Vagina (tissue), 2 donors: ENCODE data around the gene RAMP1. TPM values are rescaled to one million over a fixed set of nuclear protein-coding genes. Genes with fewer than 3 reads are reported as not detected.

ENCODE experiments used
- DNase-seq, 2 donors: peaks; one replicate each; pipeline ENCODE4 v3.0.0-alpha.2; 2017; ENCODE audit errors: extremely low spot score in 2 of 2
- H3K27ac ChIP-seq: fragments of 200-600 bp; sonication (generic); one replicate; pipeline ENCODE4 v1.5.1; 2019
- H3K27me3 ChIP-seq: fragments of 200-600 bp; sonication (generic); one replicate; pipeline ENCODE4 v1.5.1; 2019
- H3K36me3 ChIP-seq, 2 donors: fragments of 200-600 bp; sonication (generic); one replicate each; pipeline ENCODE4 v1.5.1; 2017 to 2019
- H3K4me1 ChIP-seq: fragments of 200-600 bp; sonication (generic); one replicate; pipeline ENCODE4 v1.5.1; 2019
- H3K4me3 ChIP-seq, 2 donors: fragments of 200-600 bp; sonication (generic); 1 replicate in 1 of 2; 2 replicates in 1 of 2; pipeline ENCODE4 v1.5.1; 2016 to 2019
- H3K9me3 ChIP-seq: fragments of 200-600 bp; sonication (generic); one replicate; pipeline ENCODE4 v1.5.1; 2019
- POLR2A ChIP-seq, 2 donors: fragments of 450-650 bp; IDR thresholded peaks; one replicate each; pipeline ENCODE4 v1.6.1; 2017; ENCODE audit warnings: antibody characterized with exemption in 2 of 2, mild to moderate bottlenecking in 2 of 2, moderate library complexity in 2 of 2
- POLR2AphosphoS5 ChIP-seq, 2 donors: sonication (generic); formaldehyde crosslinking; IDR thresholded peaks; one replicate each; pipeline ENCODE4 v1.9.0; 2017; ENCODE audit warnings: antibody characterized with exemption in 2 of 2, mild to moderate bottlenecking in 2 of 2, low read depth in 1 of 2; ENCODE audit not compliant: insufficient read depth in 1 of 2
- intact Hi-C: fragments of 100-400 bp; cut with DNase I; formaldehyde crosslinking; loops from one replicate; pipeline ENCODE4 v1.15.1; 2023
- total RNA-seq: library from RNA; depleted of rRNA; stranded (reverse); fragments of >200 nt; gene quantifications from one replicate; pipeline ENCODE4 v1.2.3, GENCODE V29; 2016
- TF ChIP-seq, protein P1 (sequence below), 3 experiments: fragments of 450-650 bp in 2 of 3; fragments of 200-600 bp in 1 of 3; sonication (generic) in 1 of 3; IDR thresholded peaks; one replicate each; pipeline ENCODE4 v1.5.1; 2017 to 2019; ENCODE audit warnings: antibody characterized with exemption in 3 of 3, mild to moderate bottlenecking in 2 of 3, moderate library complexity in 2 of 3

The RAMP1 gene
- total RNA-seq, 1 donor from 2014 or later, result 120 TPM

DNA sequence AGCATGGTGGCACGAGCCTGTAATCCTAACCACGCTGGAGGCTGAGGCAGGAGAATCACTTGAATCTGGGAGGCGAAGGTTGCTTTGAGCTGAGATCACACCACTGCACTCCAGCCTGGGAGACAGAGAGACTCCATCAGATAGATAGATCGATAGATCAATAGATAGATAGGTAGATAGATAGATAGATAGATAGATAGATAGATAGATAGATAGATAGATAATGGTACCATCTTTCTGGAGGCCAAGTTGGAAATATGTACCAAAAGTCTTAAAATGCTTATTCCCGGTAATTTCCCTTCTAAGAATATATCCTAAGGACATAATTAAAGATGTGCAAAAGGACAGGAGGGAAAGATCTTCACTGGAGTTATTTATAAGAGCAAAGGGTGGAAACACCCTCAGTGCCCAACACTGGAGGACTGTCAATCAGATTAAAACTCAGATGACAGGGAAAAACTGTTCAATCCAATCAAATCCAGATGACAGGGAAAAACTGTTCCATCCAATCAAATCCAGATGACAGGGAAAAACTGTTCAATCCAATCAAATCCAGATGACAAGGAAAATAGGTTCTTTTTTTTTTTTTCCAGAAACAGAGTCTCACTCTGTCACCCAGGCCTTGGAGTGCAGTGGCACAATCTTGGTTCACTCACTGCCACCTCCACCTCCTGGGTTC is 58.4 kb downstream of the RAMP1 start:
- no peak overlapping the region for H3K27ac ChIP-seq
- DNase-seq, result no peak
- intact Hi-C loops, result no loop called here
- no peaks in the 10 kb centered on the region for H3K27me3 ChIP-seq
- TF ChIP-seq, protein P1, sequence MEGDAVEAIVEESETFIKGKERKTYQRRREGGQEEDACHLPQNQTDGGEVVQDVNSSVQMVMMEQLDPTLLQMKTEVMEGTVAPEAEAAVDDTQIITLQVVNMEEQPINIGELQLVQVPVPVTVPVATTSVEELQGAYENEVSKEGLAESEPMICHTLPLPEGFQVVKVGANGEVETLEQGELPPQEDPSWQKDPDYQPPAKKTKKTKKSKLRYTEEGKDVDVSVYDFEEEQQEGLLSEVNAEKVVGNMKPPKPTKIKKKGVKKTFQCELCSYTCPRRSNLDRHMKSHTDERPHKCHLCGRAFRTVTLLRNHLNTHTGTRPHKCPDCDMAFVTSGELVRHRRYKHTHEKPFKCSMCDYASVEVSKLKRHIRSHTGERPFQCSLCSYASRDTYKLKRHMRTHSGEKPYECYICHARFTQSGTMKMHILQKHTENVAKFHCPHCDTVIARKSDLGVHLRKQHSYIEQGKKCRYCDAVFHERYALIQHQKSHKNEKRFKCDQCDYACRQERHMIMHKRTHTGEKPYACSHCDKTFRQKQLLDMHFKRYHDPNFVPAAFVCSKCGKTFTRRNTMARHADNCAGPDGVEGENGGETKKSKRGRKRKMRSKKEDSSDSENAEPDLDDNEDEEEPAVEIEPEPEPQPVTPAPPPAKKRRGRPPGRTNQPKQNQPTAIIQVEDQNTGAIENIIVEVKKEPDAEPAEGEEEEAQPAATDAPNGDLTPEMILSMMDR (IDR thresholded peaks at IDR 0.05), result no peak
- no peak for TF ChIP-seq POLR2A (IDR thresholded peaks at IDR 0.05)
- no peak for TF ChIP-seq POLR2AphosphoS5 (IDR thresholded peaks at IDR 0.05; ENCODE audit: insufficient read depth in 1 of 2, low read depth in 1 of 2)
- H3K4me3 ChIP-seq, result no peak overlapping the region
- no peaks in the 10 kb centered on the region for H3K9me3 ChIP-seq
- no peaks in the 10 kb centered on the region for H3K36me3 ChIP-seq
- peaks cover 5% of the 10 kb centered on the region for H3K4me1 ChIP-seq

DNA sequence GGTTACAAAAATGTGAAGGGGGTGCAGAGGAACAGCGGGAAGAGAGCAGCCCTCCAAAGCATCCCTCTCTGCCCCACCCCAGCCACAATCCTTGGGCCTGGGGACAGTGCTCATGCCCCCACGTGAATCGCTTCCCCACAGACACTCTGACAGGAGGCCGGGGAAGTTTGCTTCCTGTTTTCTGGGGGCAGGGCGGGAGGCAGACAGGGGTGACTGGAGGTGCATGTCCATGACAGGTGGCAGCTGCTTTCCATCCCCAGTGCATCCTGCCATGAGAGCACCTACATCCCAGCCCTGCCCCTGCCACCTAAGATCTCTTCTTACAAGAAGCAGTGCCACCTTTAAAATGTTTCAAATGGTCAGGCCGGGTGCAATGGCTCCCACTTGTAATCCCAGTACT is 60.2 kb downstream of the RAMP1 start:
- peaks cover 12% of the 10 kb centered on the region for H3K4me1 ChIP-seq

DNA sequence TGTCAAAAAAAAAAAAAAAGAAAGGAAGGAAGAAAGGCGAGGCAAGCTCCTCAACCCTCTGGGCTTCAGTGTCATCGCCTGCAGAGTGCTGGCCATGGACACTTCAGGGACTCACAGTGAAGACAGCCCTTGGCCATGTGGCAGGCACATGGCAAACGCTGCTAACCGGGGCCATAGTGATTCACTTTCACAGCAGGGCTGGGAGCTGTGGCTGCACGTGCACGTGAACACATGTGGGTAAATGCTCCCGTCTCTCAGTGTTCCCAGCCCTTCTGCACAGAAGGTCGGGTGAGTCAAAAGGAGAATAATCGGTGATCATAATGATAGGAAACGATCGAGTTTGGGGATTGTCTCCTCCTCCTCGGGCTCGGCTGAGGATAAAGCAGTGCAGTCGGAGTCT is 61.2 kb downstream of the RAMP1 start:
- no peak overlapping the region for H3K4me3 ChIP-seq
- H3K36me3 ChIP-seq, result no peaks in the 10 kb centered on the region
- no peaks in the 10 kb centered on the region for H3K27me3 ChIP-seq
- intact Hi-C loops, result no loop called here
- no peaks in the 10 kb centered on the region for H3K9me3 ChIP-seq
- TF ChIP-seq, protein P1 (IDR thresholded peaks at IDR 0.05), result no peak
- no peak overlapping the region for H3K27ac ChIP-seq
- no peak for DNase-seq
- H3K4me1 ChIP-seq, result peaks cover 12% of the 10 kb centered on the region

More for the DNA sequence above, 60.2 kb downstream of the RAMP1 start:
- TF ChIP-seq POLR2A (IDR thresholded peaks at IDR 0.05) (no peak), POLR2AphosphoS5 (IDR thresholded peaks at IDR 0.05; ENCODE audit: insufficient read depth in 1 of 2, low read depth in 1 of 2) (no peak)
- TF ChIP-seq, protein P1 (IDR thresholded peaks at IDR 0.05), result no peak
- no peak overlapping the region for H3K27ac ChIP-seq
- no peaks in the 10 kb centered on the region for H3K27me3 ChIP-seq
- no peak for DNase-seq
- intact Hi-C loops, result no loop called here
- H3K36me3 ChIP-seq, result no peaks in the 10 kb centered on the region
- no peaks in the 10 kb centered on the region for H3K9me3 ChIP-seq
- no peak overlapping the region for H3K4me3 ChIP-seq

DNA sequence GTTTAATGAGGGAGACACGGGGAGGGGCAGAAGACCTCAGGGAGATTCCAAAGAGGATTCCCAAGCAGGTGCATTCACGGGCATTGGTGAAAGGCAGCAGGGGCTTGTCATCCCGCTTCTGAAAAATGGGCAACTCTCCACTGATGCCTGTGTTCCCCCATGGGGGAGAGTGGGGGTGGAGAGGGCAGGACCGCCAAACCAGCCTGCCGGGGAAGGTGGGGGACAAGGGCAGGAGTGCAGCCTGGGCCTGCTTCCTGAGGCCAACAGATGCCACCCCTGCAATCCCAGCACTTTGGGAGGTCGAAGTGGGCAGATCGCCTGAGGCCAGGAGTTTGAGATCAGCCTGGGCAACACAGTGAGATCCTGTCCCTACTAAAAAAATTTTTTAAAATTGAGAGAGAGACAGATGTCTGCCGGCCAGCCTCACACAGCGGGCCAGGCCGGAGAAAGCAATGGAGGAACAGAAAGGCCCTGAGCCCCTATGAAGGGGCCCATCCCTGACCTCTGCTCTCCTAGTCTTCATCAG is 62.6 kb downstream of the RAMP1 start:
- Histone ChIP-seq H3K9me3 (no peaks in the 10 kb centered on the region), H3K36me3 (no peaks in the 10 kb centered on the region), H3K4me1 (peaks cover 12% of the 10 kb centered on the region), H3K27me3 (no peaks in the 10 kb centered on the region), H3K4me3 (no peak overlapping the region), H3K27ac (peak overlapping the region; percentile 56)
- intact Hi-C loops, result loop anchor here (2.0 kb wide), 1 partner anchor 63 kb away; the partner anchor contains the start of gene RAMP1
- TF ChIP-seq POLR2A (IDR thresholded peaks at IDR 0.05) (no peak), POLR2AphosphoS5 (IDR thresholded peaks at IDR 0.05; ENCODE audit: insufficient read depth in 1 of 2, low read depth in 1 of 2) (no peak)
- TF ChIP-seq, protein P1 (IDR thresholded peaks at IDR 0.05), result no peak
- no peak for DNase-seq

DNA sequence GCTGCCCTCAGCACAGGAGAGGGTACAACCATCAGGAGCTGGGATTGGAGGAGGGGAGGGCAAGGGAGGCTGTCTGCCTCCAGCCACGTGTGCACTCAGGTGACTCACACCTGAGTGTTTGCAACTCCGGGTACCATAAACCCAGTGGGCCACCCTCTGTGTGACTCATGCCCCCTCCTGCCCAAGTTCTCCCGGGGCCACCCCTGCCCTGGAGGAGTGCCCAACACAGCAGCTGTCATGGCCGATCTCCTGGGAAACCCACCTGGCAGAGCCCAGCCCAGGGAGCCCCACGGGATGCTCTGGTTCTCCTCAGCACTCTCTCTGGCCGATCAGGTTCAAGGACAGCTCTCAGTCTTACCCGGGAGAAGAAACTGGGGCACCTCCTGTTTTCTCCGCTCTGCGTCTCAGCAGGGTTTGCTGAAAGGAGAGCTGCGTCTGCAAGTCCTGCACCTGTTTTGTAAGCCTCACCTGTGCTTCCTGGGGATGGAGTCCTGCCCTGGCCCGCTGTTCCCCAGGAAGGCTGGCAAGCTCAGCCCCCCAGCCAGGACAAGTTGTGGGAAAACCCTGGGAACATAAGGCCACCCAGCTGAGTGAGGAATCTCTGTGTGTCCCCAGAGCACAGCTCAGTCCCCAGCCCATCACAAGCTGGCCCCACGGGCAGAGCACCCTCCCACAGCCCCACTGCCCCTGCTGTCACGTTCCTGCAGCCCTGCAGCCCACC is 63.4 kb downstream of the RAMP1 start:
- H3K4me1 ChIP-seq, result peaks cover 12% of the 10 kb centered on the region
- H3K27me3 ChIP-seq, result no peaks in the 10 kb centered on the region
- peak overlapping the region; percentile 56 for H3K27ac ChIP-seq
- TF ChIP-seq POLR2A (IDR thresholded peaks at IDR 0.05) (no peak), POLR2AphosphoS5 (IDR thresholded peaks at IDR 0.05; ENCODE audit: insufficient read depth in 1 of 2, low read depth in 1 of 2) (no peak)
- TF ChIP-seq, protein P1 (IDR thresholded peaks at IDR 0.05), result no peak
- no peak for DNase-seq
- intact Hi-C loops, result loop anchor here (2.0 kb wide), 1 partner anchor 64 kb away; the partner anchor contains the start of gene RAMP1
- no peaks in the 10 kb centered on the region for H3K36me3 ChIP-seq
- no peak overlapping the region for H3K4me3 ChIP-seq
- no peaks in the 10 kb centered on the region for H3K9me3 ChIP-seq
